Measurements from ENCODE around the gene PAPSS1.
"Not testable (repeated sequence)": the region's sequence is repeated elsewhere in the genome, so short reads cannot be mapped to it uniquely, and the experiment has no call there.

PAPSS1 gene

DNA sequence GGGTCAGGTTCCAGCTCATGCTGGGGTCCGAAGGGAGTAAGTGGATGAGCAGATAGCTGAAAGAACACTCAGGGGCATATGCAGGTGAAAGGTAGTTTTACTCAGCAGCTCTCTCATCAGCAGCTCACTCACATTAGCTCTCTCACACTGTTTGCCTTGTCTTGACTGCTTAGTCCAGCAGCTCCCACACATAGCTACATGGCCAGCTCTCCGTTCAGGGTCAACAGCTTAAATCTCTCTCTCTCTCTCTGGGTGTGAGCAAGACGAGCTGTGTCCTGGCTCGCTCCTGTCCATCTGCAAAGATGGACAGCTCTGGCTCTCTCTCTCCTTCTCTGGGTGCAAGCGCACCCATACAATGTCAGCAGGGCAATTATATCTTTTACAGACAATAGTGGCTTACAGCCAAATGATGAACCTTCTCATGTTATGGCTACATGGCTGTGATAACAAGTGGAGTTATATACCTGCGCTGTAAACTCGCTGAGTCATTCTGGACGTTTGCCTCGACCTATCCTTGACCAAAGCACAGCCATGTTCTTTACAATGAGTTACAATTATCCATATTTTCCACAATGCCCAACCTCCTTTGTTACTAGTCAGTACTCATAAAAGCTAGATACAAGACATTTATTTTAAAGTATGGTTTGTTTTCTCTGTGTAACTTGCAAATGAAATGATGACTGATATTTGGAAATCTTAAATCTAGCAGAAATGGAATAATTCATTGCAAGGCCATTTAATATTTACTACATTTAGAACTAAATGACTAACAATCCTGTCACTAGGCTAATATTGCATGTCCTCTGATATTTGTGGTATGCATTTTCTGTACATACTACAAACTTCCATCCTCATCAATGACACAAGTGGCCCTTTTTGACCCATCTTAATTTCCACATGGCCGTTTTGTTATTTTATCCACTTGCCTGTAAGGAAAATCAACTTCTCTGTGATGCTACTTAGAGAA is 9.3 kb downstream of the PAPSS1 start:
- peaks cover 5% of the 10 kb centered on the region for H3K9me3 Mint-ChIP-seq
- no peak overlapping the region for H3K27ac Mint-ChIP-seq
- H3K4me3 Mint-ChIP-seq: no peak overlapping the region
- H3K27me3 Mint-ChIP-seq: no peaks in the 10 kb centered on the region
- H3K36me3 Mint-ChIP-seq: peaks cover 19% of the 10 kb centered on the region
- peaks cover 10% of the 10 kb centered on the region for H3K4me1 Mint-ChIP-seq

DNA sequence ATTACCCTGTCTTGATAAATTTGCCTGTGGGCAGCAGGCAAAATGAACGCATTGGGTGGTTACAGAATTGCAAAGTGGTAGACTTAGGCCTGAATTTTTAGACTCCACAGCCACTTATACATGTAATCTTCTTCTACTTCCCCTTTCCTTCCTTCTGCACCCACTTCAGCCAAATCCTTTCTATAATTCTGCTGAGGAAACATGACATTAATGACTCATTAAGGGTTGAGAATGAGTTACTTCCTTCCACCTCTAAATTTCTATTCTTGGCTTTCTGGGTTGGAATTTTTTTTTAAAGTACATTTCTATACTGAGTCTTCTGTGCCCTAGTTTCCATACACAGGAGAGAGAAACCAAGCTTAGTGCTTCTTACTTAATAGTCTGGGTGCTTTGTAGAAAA is 10.1 kb downstream of the PAPSS1 start:
- Mint-ChIP-seq H3K27me3 (no peaks in the 10 kb centered on the region), H3K36me3 (peaks cover 22% of the 10 kb centered on the region), H3K9me3 (peaks cover 10% of the 10 kb centered on the region), H3K4me3 (no peak overlapping the region), H3K27ac (no peak overlapping the region), H3K4me1 (peaks cover 10% of the 10 kb centered on the region)

DNA sequence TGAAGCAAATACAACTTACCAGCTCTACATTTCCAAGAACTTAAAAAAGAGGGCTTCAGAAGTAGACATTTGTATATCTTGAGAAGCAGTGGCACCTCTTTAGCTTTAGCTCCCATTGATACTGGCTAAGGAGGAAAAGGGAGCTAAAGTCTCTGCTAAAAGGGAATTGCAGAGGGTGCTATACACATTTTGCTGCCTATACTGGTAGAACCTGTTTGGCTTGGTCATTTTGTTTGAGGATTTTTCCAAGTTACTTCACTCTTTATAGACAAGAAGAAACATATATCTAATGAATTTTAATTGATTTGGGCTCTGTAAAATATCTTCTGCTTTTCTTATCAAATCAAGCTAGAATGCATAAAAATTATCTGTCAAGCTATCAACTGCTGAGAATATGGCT is 11.8 kb downstream of the PAPSS1 start:
- Mint-ChIP-seq H3K4me1 (peaks cover 10% of the 10 kb centered on the region), H3K4me3 (no peak overlapping the region), H3K36me3 (peaks cover 25% of the 10 kb centered on the region), H3K27ac (no peak overlapping the region), H3K27me3 (no peaks in the 10 kb centered on the region), H3K9me3 (peaks cover 17% of the 10 kb centered on the region)

DNA sequence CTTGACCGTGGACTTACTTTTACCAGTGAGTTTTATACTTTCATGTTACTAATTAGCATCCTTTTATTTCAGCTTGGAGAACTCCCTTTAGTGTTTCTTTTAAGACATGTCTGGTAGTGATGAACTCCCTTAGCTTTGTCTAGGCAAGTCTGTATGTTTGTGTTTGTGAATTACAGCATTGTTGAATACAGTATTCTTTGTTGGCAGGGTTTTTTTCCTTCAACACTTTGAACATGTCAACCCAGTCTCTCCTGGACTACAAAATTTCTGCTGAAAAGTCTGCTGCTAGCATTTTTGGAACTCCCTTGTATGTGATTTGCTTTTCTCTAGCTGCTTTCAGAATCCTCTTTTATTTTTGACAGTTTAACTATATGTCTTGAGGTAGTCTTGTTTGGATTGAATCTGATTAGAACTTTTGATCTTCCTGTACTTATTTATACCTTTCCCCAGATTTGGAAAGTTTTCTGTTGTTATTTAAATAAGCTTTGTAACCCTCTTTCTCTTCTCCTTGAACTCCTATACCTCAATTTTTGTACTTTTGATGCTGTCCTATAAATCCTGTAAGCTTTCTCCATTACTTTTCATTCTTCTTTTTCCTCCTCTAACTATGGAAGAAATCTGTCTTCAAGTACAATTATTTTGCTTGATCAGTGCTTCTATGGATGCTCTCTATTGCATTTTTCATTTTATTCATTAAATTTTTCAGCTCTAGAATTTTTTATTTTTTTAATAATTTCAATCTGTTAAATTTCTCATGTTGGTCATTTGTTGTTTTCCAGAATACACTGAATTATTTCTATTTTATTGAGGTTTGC is 14.1 kb downstream of the PAPSS1 start:
- Mint-ChIP-seq H3K27ac (no peak overlapping the region), H3K36me3 (peaks cover 27% of the 10 kb centered on the region)

DNA sequence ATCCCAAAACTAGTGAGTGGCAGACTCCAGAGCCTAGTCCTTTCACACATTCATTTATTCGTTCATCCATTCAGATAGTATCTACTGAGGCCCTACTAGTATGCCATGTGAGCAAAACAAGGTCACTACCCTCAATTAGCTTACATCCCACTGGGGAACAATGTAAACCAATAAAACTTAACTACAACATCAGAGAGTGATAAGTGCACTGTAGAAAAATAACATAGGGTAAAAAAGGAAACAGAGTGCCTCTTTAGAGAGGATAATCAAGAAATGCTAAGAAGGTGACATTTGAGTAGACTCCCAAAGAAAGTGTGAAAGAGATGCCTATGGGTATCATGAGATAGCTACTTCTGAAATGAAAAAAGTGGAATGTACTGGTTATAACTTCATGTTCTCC is 18.5 kb downstream of the PAPSS1 start:
- no peak overlapping the region for H3K27ac Mint-ChIP-seq
- peaks cover 29% of the 10 kb centered on the region for H3K36me3 Mint-ChIP-seq
- no peak overlapping the region for H3K4me3 Mint-ChIP-seq
- H3K9me3 Mint-ChIP-seq: peaks cover 18% of the 10 kb centered on the region
- H3K27me3 Mint-ChIP-seq: no peaks in the 10 kb centered on the region
- no peaks in the 10 kb centered on the region for H3K4me1 Mint-ChIP-seq

More for the DNA sequence above, 14.1 kb downstream of the PAPSS1 start:
- Mint-ChIP-seq H3K4me3 (no peak overlapping the region), H3K9me3 (peaks cover 18% of the 10 kb centered on the region), H3K4me1 (peaks cover 10% of the 10 kb centered on the region), H3K27me3 (no peaks in the 10 kb centered on the region)

DNA sequence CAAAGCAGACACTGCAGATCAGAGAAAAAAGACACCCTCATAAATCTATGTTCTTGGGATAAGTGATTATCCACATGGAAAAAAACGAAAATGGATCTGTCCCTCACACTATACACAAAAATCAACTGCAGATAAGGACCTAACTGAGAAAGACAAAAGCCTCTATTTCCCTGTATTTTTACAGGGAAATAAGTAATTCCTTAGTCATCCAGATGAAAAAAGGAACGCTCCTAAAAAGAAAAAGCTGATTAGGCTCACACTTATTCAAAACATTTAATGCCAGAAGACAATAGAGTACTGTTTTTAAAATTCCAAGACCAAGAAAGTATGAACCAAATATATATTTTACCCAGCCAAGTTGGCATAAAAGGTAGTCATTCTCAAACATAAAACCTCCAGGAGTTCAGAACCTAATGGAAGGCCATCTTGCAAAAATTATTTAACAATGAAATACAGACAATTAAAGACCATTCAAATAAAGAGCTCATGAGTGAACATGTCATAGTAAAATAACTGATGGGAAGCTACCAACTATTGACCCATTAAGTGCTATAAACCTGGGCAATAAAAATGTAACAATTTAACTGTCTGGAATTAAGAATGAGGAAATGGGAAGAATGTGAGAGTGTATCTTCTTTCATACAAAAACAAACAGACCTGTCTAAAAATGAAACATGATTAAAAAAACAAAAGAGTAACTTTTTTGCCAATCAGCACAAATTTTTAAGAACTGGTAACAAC is 20.4 kb downstream of the PAPSS1 start:
- Mint-ChIP-seq H3K4me1 (no peaks in the 10 kb centered on the region), H3K4me3 (no peak overlapping the region), H3K27ac (no peak overlapping the region), H3K27me3 (no peaks in the 10 kb centered on the region), H3K9me3 (peaks cover 7% of the 10 kb centered on the region), H3K36me3 (peaks cover 31% of the 10 kb centered on the region)

DNA sequence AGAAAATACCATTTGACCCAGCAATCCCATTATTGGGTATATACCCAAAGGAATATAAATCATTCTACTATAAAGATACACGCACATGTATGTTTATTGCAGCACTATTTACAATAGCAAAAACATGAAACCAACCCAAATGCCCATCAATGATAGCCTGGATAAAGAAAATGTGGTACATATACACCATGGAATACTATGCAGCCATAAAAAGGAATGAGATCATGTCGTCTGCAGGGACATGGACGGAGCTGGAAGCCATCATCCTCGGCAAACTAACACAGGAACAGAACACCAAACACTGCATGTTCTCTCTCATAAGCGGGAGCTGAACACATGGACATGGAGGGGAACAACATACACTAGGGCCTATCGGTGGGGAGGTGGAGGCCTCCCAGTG is 23.8 kb downstream of the PAPSS1 start:
- H3K9me3 Mint-ChIP-seq, H3K4me1 Mint-ChIP-seq, H3K27ac Mint-ChIP-seq, H3K4me3 Mint-ChIP-seq, H3K27me3 Mint-ChIP-seq: not testable (repeated sequence)
- H3K36me3 Mint-ChIP-seq: peaks cover 45% of the 10 kb centered on the region

DNA sequence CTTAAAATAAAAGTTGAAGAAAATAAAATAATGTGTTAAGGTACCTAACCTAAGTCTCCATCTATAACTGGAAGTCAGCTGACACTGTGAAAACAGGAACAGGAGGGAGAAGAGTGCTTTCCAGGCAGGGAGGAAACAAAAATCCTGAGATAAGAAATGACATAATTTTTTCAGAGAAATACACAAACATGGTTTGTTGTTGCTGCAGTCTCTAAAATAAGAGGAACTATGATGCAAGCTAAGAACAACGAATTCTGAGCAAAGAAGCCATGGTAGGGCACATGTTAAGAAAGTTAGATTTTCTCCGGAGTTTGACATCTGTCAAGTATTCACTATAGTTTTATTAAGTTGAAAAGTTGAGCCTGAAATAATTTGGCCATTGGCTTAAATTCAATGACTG is 26.9 kb downstream of the PAPSS1 start:
- Mint-ChIP-seq H3K27me3 (no peaks in the 10 kb centered on the region), H3K9me3 (no peaks in the 10 kb centered on the region), H3K4me1 (peaks cover 5% of the 10 kb centered on the region), H3K36me3 (peaks cover 29% of the 10 kb centered on the region), H3K27ac (no peak overlapping the region), H3K4me3 (no peak overlapping the region)

DNA sequence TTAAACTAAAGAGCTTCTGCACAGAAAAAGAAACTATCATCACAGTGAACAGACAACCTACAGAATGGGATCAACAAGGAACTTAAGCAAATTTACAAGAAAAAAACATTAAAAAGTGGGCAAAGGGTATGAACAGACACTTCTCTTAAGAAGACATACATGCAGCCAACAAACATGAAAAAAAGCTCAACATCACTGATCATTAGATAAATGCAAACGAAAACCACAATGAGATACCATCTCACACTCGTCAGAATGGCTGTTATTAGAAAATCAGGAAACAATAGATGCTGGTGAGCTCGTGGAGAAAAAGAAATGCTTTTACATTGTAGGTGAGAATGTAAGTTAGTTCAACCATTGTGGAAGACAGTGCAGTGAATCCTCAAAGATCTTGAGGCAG is 27.8 kb downstream of the PAPSS1 start:
- H3K4me3 Mint-ChIP-seq: no peak overlapping the region
- no peak overlapping the region for H3K27ac Mint-ChIP-seq
- H3K36me3 Mint-ChIP-seq: peaks cover 26% of the 10 kb centered on the region
- no peaks in the 10 kb centered on the region for H3K9me3 Mint-ChIP-seq
- H3K4me1 Mint-ChIP-seq: peaks cover 5% of the 10 kb centered on the region
- H3K27me3 Mint-ChIP-seq: no peaks in the 10 kb centered on the region

DNA sequence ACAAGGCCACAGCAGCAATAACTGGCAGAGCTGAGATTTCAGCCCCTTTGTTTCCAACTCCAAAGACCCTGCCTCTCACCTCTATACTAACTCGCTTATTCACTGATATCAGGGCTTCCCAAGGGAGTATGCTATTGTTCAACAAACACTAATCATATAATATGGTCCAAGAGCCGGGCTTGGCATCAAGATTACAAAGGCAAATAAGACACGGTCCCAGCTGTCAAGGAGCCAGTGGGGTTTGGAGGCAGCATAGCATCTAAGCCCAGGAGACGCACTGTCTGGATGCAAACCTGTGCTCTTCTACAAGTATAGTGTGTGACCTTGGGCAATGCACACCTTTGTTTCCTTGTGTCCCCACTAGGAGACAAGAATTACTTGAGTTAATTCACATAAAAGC is 28.7 kb downstream of the PAPSS1 start:
- Mint-ChIP-seq H3K9me3 (no peaks in the 10 kb centered on the region), H3K27ac (no peak overlapping the region), H3K4me3 (no peak overlapping the region), H3K27me3 (no peaks in the 10 kb centered on the region), H3K36me3 (peaks cover 24% of the 10 kb centered on the region), H3K4me1 (peaks cover 5% of the 10 kb centered on the region)

DNA sequence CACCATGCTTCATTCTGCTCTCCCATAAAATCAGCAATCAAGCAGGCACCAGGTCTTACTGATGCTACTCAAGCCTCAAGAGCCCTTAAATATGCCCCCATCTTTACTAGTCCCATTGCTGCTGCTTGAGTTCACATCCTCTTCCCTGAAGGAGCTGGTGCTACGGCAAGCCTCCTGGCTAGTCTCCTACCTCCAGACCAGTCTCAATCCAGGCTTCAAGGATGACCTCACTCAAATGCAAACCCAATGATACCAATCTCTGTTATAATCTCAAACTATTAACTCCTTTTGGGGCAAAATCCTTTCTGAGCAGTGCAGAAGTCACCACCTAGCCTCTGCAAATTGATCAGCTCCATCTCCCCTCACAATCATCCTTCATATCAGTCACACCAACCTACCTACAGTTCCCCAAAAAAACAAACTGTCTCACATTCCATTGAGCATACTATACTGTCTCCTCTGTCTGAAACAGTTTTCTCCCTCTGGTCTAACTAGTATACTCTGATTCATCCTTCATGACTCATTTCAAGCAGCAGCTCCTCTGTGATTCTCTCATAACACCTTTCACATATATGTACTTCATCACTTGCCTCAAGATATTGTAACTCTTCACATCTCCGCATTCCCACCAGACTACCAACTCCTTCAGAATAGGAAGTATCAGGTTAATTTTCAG is 30.0 kb downstream of the PAPSS1 start:
- Mint-ChIP-seq H3K27ac (no peak overlapping the region), H3K4me3 (no peak overlapping the region), H3K4me1 (peaks cover 5% of the 10 kb centered on the region), H3K27me3 (no peaks in the 10 kb centered on the region), H3K9me3 (no peaks in the 10 kb centered on the region), H3K36me3 (peaks cover 24% of the 10 kb centered on the region)

DNA sequence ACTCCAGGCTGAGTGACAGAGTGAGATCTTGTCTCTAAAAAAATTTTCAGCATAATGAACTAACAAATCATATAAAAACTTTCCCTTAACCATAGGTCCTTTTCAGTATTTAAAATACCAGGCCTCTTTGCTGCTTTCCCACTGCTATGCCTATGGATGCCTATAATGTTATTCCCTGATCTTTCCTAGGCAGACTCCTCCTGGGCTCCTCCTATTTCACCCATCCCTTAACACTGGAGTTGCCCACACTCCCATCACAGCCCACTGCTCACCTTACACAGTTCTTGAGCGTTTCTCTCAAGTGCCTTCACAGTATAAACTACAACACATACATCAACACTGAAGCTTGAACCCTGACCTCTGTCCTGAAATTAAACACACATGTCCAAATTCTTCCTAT is 31.6 kb downstream of the PAPSS1 start:
- H3K4me3 Mint-ChIP-seq: no peak overlapping the region
- H3K9me3 Mint-ChIP-seq: no peaks in the 10 kb centered on the region
- no peaks in the 10 kb centered on the region for H3K27me3 Mint-ChIP-seq
- peaks cover 17% of the 10 kb centered on the region for H3K36me3 Mint-ChIP-seq
- H3K4me1 Mint-ChIP-seq: peaks cover 5% of the 10 kb centered on the region
- no peak overlapping the region for H3K27ac Mint-ChIP-seq

DNA sequence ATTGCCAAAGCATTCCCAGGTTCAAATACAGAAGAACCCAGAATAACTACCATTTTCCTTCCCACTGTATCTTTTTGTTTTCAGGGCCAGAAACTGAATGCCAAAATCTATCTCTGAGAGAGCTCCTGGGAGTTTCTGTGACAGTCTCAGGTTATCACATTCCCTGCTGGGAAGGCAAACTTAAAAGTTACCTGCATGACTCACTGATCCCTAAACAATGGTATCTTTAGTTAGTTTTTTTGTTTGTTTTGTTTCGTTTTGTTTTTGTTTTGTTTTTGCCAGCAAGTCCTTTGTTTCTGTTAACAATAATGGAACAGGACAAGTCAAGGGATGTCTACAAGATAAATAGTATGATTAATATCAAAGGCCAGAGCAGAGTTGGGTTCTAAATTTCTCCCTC is 34.3 kb downstream of the PAPSS1 start:
- Mint-ChIP-seq H3K4me3 (no peak overlapping the region), H3K27ac (no peak overlapping the region), H3K9me3 (no peaks in the 10 kb centered on the region), H3K4me1 (no peaks in the 10 kb centered on the region), H3K36me3 (peaks cover 16% of the 10 kb centered on the region), H3K27me3 (no peaks in the 10 kb centered on the region)

DNA sequence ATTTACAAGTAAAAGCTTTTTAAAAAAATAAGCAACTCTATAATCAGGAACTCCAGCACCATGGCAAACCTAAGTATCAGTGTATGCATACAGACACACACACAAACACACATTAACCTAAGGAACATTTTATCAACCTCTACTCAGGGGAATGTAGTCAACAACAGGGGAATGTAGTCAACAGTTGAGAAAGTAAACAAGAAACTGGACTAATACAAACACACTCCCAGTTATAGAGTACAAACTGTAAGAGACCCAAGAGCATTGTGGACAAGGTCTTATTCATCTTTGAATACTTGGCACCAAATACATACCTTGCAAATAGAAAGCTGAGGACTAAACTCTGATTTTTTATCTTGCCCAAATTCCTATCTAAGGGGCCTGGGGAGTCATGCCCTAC is 36.2 kb downstream of the PAPSS1 start:
- Mint-ChIP-seq H3K4me1 (no peaks in the 10 kb centered on the region), H3K27me3 (no peaks in the 10 kb centered on the region), H3K9me3 (peaks cover 7% of the 10 kb centered on the region), H3K27ac (no peak overlapping the region), H3K36me3 (peaks cover 32% of the 10 kb centered on the region), H3K4me3 (no peak overlapping the region)

DNA sequence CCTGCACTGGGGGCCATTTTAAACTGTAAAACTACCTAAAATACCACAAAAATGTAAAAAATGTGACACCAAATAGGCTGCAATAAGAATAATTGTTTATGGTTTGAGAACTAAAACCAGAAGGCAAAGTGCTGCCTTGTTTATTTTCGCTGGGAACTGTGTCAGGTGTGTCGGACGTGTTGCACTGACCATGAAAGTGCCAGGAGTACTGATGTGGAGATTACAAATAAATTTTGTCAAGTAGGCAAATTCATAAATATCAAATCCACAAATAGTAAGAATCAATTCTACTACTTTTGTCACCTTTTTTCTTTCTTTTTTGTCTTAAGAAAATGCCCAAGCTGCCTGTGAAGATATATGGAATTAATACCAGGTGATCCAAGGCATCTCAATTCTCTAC is 37.7 kb downstream of the PAPSS1 start:
- Mint-ChIP-seq H3K36me3 (peaks cover 46% of the 10 kb centered on the region), H3K9me3 (peaks cover 12% of the 10 kb centered on the region), H3K4me1 (no peaks in the 10 kb centered on the region), H3K27ac (no peak overlapping the region), H3K27me3 (no peaks in the 10 kb centered on the region), H3K4me3 (no peak overlapping the region)
